OCI-LY1 (cell line): ENCODE data around the gene ADCYAP1R1.

Experiments
- EZH2 ChIP-seq: fragments of 200-600 bp; sonication (generic), shearing (Covaris generic); IDR thresholded peaks from 2 replicates; pipeline ENCODE4 v1.8.0; 2017; ENCODE audit warnings: borderline replicate concordance, mixed run types, mild to moderate bottlenecking, antibody characterized with exemption, low read length, moderate library complexity, mixed read lengths
- TF ChIP-seq, protein P1 (sequence below): fragments of 200-600 bp; sonication (generic), shearing (Covaris generic); IDR thresholded peaks from 2 replicates; pipeline ENCODE4 v1.5.1; 2017; ENCODE audit warnings: mild to moderate bottlenecking, antibody characterized with exemption, low read length, moderate library complexity, mixed read lengths

DNA sequence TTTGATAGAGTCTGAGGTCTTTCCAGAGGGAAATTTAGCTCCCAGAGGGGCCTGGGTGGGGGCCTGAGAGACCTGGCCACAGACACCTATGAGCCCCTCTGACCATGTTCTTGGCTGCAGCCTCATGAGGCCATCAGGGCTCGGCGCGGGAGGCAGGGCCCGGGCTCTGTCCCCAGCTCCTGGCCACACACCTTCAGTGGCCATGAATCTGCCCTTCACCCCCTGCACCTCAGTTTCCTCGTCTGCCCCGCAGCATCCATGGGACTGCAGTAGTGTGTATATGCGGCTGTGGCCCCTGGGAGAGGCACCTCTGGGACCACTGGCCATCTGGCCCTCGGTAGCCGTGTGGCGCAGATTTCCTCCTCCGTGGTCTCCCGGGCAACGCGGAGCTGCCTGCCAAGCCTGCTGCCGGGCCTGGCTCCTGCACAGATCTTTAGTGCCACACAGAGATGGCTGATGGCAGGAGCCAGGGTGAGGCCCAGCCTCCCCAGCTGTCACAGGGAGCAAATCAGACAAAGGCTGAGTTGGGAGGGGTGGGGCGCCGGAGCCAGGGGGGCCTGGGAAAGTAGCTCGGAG is 23.6 kb upstream of the ADCYAP1R1 start:
- TF ChIP-seq, protein P1, sequence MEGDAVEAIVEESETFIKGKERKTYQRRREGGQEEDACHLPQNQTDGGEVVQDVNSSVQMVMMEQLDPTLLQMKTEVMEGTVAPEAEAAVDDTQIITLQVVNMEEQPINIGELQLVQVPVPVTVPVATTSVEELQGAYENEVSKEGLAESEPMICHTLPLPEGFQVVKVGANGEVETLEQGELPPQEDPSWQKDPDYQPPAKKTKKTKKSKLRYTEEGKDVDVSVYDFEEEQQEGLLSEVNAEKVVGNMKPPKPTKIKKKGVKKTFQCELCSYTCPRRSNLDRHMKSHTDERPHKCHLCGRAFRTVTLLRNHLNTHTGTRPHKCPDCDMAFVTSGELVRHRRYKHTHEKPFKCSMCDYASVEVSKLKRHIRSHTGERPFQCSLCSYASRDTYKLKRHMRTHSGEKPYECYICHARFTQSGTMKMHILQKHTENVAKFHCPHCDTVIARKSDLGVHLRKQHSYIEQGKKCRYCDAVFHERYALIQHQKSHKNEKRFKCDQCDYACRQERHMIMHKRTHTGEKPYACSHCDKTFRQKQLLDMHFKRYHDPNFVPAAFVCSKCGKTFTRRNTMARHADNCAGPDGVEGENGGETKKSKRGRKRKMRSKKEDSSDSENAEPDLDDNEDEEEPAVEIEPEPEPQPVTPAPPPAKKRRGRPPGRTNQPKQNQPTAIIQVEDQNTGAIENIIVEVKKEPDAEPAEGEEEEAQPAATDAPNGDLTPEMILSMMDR = no peak
- no peak for TF ChIP-seq EZH2
